Thyroid gland (tissue), 4 donors: Measurements from ENCODE around the gene GPC1. TPM values are rescaled to one million over a fixed set of nuclear protein-coding genes. Genes with fewer than 3 reads are reported as not detected.

Experiments
- DNase-seq, 2 donors: peaks; one replicate each; pipeline ENCODE4 v3.0.0-alpha.2; 2019
- H3K27ac ChIP-seq, 3 donors: fragments of 200-600 bp; sonication (generic); 1 replicate in 2 of 3; 2 replicates in 1 of 3; pipeline ENCODE4 v1.5.1; 2016 to 2019; ENCODE audit warnings: mild to moderate bottlenecking in 1 of 3, moderate library complexity in 1 of 3
- H3K27me3 ChIP-seq: fragments of 200-600 bp; sonication (generic); one replicate; pipeline ENCODE4 v1.5.1; 2019
- H3K36me3 ChIP-seq, 2 donors: fragments of 200-600 bp; sonication (generic); one replicate each; pipeline ENCODE4 v1.5.1; 2016 to 2019
- H3K4me1 ChIP-seq, 2 donors: fragments of 200-600 bp; sonication (generic); one replicate each; pipeline ENCODE4 v1.5.1; 2017 to 2019
- H3K4me3 ChIP-seq, 3 donors: fragments of 200-600 bp; sonication (generic); replicated peaks in 1 of 3; 1 replicate in 2 of 3; 2 replicates in 1 of 3; pipeline ENCODE4 v1.5.1; 2016; ENCODE audit warnings: mild to moderate bottlenecking in 1 of 3
- H3K9me3 ChIP-seq: fragments of 200-600 bp; sonication (generic); one replicate; pipeline ENCODE4 v1.5.1; 2017
- CTCF ChIP-seq, 6 experiments: fragments of 200-600 bp in 3 of 6; fragments of 450-650 bp in 3 of 6; sonication (generic) in 3 of 6; IDR thresholded peaks; one replicate each; pipeline ENCODE4 v1.5.1; 2016 to 2019; ENCODE audit warnings: antibody characterized with exemption in 6 of 6, mild to moderate bottlenecking in 2 of 6, inconsistent platforms in 1 of 6, moderate library complexity in 1 of 6
- POLR2A ChIP-seq, 2 donors: fragments of 450-650 bp; IDR thresholded peaks; one replicate each; pipeline ENCODE4 v1.6.1; 2017; ENCODE audit warnings: antibody characterized with exemption in 2 of 2, mild to moderate bottlenecking in 2 of 2, moderate library complexity in 1 of 2
- WGBS, 2 donors: methylation state at CpG; one replicate each; pipeline ENCODE4 v1.1.5; 2017; 5-methylcytosine and 5-hydroxymethylcytosine counted together
- intact Hi-C: fragments of 100-400 bp; cut with DNase I; formaldehyde crosslinking; loops from one replicate; pipeline ENCODE4 v1.15.1; 2023
- total RNA-seq, 4 donors: library from RNA; depleted of rRNA; stranded (reverse); fragments of >200 nt; gene quantifications; one replicate each; pipeline ENCODE4 v1.2.3, GENCODE V29; 2016

The GPC1 gene
- total RNA-seq, 4 donors from 2014 or later = 14.1 to 35.5 (median 26.8) TPM

GRCh38 chr2:240411261-240412160 is 24.0 kb upstream of the GPC1 start:
- H3K36me3 ChIP-seq = no peaks in the 10 kb centered on the region
- H3K4me1 ChIP-seq = no peaks in the 10 kb centered on the region
- WGBS, 2 donors = 80 to 89% methylated on average over 16 to 18 of the region's 28 CpGs
- H3K9me3 ChIP-seq = no peaks in the 10 kb centered on the region
- intact Hi-C loops = no loop called here
- DNase-seq = no peak
- no peak overlapping the region for H3K27ac ChIP-seq
- TF ChIP-seq CTCF (IDR thresholded peaks at IDR 0.05) = no peak
- TF ChIP-seq POLR2A (IDR thresholded peaks at IDR 0.05) = no peak
- H3K27me3 ChIP-seq = no peaks in the 10 kb centered on the region
- no peak overlapping the region for H3K4me3 ChIP-seq

GRCh38 chr2:240412211-240412861 is 23.1 kb upstream of the GPC1 start:
- Histone ChIP-seq H3K4me1 (no peaks in the 10 kb centered on the region), H3K36me3 (no peaks in the 10 kb centered on the region), H3K27ac (no peak overlapping the region), H3K4me3 (no peak overlapping the region), H3K9me3 (no peaks in the 10 kb centered on the region), H3K27me3 (no peaks in the 10 kb centered on the region)
- TF ChIP-seq CTCF (IDR thresholded peaks at IDR 0.05) = no peak
- TF ChIP-seq POLR2A (IDR thresholded peaks at IDR 0.05) = no peak
- intact Hi-C loops = no loop called here
- WGBS, 2 donors = 72 to 83% methylated on average over 3 to 10 of the region's 15 CpGs
- no peak for DNase-seq

- 91 to 92% methylated on average over 20 to 26 of the region's 26 CpGs for WGBS, 2 donors
- Histone ChIP-seq H3K27me3 (no peaks in the 10 kb centered on the region), H3K36me3 (no peaks in the 10 kb centered on the region), H3K4me3 (no peak overlapping the region), H3K4me1 (no peaks in the 10 kb centered on the region), H3K27ac (no peak overlapping the region), H3K9me3 (no peaks in the 10 kb centered on the region)
- intact Hi-C loops = no loop called here
- no peak for TF ChIP-seq POLR2A (IDR thresholded peaks at IDR 0.05)
- TF ChIP-seq CTCF (IDR thresholded peaks at IDR 0.05) = no peak
- no peak for DNase-seq
These were observed 22.3 kb upstream of the GPC1 start for GRCh38 chr2:240412975-240413812.

- DNase-seq = no peak
- no peak for TF ChIP-seq CTCF (IDR thresholded peaks at IDR 0.05)
- TF ChIP-seq POLR2A (IDR thresholded peaks at IDR 0.05) = no peak
These were observed 21.5 kb upstream of the GPC1 start for GRCh38 chr2:240413813-240414429.

More at GRCh38 chr2:240413813-240414429, 21.5 kb upstream of the GPC1 start:
- intact Hi-C loops = no loop called here
- no peak overlapping the region for H3K27ac ChIP-seq
- H3K4me3 ChIP-seq = no peak overlapping the region
- H3K36me3 ChIP-seq = no peaks in the 10 kb centered on the region
- WGBS, 2 donors = 57% methylated on average over 4 of the region's 4 CpGs
- no peaks in the 10 kb centered on the region for H3K9me3 ChIP-seq
- no peaks in the 10 kb centered on the region for H3K27me3 ChIP-seq
- no peaks in the 10 kb centered on the region for H3K4me1 ChIP-seq
